CD4-positive, alpha-beta T cell treated with Interferon alpha-2 for 1 hour (primary cell): ENCODE data around the gene MTFMT.
A peak's percentile ranks its signal among the peaks of the same experiment; 100 is the strongest.
"Not testable (repeated sequence)": the region's sequence is repeated elsewhere in the genome, so short reads cannot be mapped to it uniquely, and the experiment has no call there.

ENCODE experiments used
- DNase-seq, 2 donors: peaks; one replicate each; pipeline ENCODE4 v3.0.0-alpha.2; 2020 to 2022

MTFMT gene

GRCh38 chr15:65034719-65035118 lies 5.3 kb upstream of the MTFMT start:
- DNase-seq, result no peak

GRCh38 chr15:65033659-65034269 lies 4.3 kb upstream of the MTFMT start:
- peak; percentile 33 to 54 for DNase-seq

GRCh38 chr15:65032801-65033537 lies 3.5 kb upstream of the MTFMT start:
- peak; percentile 42 to 51 for DNase-seq

- DNase-seq, result no peak
Measured at GRCh38 chr15:65029736-65030208, 333 bp upstream of the MTFMT start.

- peak in 1 of 2 donors; percentile 15 for DNase-seq
Measured at GRCh38 chr15:65028338-65028737, 1.1 kb downstream of the MTFMT start.

- DNase-seq, result no peak
Measured at GRCh38 chr15:65027593-65027992, 1.8 kb downstream of the MTFMT start.

- DNase-seq, result no peak
Measured at GRCh38 chr15:65026756-65027155, 2.7 kb downstream of the MTFMT start.

- DNase-seq, result no peak
Measured at GRCh38 chr15:65021488-65021887, 8.0 kb downstream of the MTFMT start.

GRCh38 chr15:65020419-65020818 lies 9.0 kb downstream of the MTFMT start:
- no peak for DNase-seq

- not testable (repeated sequence) for DNase-seq
Measured at GRCh38 chr15:65011198-65011597, 18.2 kb downstream of the MTFMT start.

- DNase-seq, result no peak
Measured at GRCh38 chr15:65008983-65009382, 20.5 kb downstream of the MTFMT start.

GRCh38 chr15:65006876-65007275 lies 22.6 kb downstream of the MTFMT start:
- DNase-seq, result no peak

GRCh38 chr15:65004993-65005392 lies 24.4 kb downstream of the MTFMT start:
- DNase-seq, result no peak

GRCh38 chr15:64997745-64998375 lies 31.6 kb downstream of the MTFMT start:
- no peak for DNase-seq

GRCh38 chr15:64997066-64997465 lies 32.4 kb downstream of the MTFMT start:
- no peak for DNase-seq

GRCh38 chr15:64993290-64993689 lies 36.1 kb downstream of the MTFMT start:
- DNase-seq, result no peak

- no peak for DNase-seq
Measured at GRCh38 chr15:64991536-64992135, 37.8 kb downstream of the MTFMT start.

GRCh38 chr15:64990168-64990470 lies 39.3 kb downstream of the MTFMT start:
- DNase-seq, result no peak

- peak; percentile 91 to 93 for DNase-seq
Measured at GRCh38 chr15:64989416-64990167, 39.8 kb downstream of the MTFMT start, which contains the start of gene SPG21. Gene SPG21, minus strand, starts transcription at chr15:64989914. Its CDS starts 6,345 bp downstream, at chr15:64983569.

- DNase-seq, result no peak
Measured at GRCh38 chr15:64987136-64987535, 42.3 kb downstream of the MTFMT start.

GRCh38 chr15:64985366-64986033 lies 43.9 kb downstream of the MTFMT start:
- no peak for DNase-seq

GRCh38 chr15:64982472-64982871 lies 47.0 kb downstream of the MTFMT start:
- no peak for DNase-seq
